GM21515 (cell line): Measurements from ENCODE around the gene TBC1D8.
"Not testable (repeated sequence)": the region's sequence is repeated elsewhere in the genome, so short reads cannot be mapped to it uniquely, and the experiment has no call there.

Experiments
- ATAC-seq: cut with Tn5 transposase; IDR thresholded peaks from one replicate; pipeline ENCODE4 v1.9.1; 2021; ENCODE audit not compliant: unreplicated experiment

The TBC1D8 gene

DNA sequence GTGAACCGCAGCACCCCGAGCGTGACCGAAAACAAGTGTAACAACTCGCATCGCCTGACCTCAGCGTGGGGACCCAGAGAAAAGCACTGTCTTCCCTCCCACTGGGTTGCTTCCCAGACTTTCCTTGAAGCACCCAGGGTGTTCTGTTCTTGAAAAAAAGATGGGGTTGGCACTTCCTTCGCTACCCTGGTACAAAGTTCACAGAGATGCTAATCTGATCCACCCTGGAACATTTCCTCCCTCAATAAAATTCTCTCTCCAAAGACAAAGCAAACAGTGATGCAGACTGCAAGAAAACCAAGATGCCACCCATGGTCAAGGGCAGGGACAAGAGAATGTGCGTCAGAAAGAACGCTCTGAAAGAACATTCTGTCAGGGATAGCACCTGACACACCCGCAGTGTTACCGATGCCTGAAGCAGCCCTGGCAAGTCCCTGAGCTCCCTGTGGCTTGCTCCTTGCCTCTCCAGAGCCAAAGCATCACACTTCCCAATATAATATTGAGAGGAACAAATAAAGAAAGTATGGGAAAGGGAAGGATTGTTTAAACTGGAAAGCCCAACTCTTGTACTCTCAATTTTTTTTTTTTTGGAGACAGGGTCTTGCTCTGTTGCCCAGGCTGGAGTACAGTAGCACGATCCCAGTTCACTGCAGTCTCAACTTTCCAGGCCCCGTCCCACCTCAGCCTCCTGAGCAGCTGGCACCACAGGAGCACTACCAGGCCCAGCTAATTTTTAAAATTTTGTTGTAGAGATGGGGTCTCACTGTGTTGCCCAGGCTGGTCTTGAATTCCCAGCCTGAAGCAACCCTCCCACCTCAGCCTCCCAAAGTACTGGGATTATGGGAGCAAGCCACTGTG lies 70.7 kb downstream of the TBC1D8 start:
- ATAC-seq: no peak

DNA sequence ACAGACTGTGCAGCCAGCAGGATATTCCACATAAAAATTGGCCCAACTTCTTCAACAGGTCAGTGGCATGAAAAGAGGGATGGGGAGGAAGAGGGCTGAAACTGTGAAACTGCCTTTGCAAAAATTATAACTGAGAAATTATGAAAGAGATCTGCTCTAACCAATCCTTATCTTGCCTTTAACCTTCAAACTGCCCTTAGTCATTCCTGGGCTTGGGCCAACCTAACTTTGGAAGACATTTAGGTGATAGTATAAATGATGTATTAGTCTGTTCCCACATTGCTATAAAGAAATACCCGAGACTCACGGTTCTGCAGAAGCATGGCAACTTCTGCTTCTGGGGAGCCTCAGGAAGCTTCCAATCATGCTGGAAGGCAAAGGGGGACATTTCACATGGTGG lies 74.6 kb downstream of the TBC1D8 start:
- no peak for ATAC-seq

DNA sequence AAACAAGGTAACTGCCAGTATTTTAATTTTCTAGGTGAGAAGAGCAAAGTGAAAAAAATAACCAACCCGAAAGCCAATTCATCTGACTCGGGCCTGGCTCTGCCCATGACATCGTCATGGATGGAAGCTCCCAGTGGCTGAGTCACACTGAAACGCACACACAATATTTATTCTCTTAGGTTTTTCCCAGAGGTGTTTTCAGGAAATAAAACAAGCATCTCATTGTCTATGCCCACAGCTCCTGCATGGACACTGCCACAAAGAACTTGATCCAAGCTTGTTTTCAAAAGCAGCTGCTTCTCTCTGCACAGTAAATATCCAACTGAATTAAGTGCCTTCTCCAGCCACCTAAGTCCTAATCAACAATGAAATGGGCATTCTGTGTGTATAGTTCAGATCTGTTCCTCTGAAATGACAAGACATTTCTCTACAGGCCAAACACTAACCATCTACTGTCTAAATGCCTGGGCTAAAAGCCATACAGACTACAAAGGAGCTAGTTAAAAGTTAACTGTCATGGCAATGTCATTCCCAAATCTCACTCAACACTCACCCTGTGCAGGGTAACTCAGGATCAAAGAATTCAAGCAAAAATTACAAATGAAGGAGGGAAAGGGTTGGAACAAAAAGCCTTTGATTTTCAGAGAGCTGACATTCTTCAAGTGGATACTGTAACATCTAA lies 86.2 kb downstream of the TBC1D8 start:
- no peak for ATAC-seq

DNA sequence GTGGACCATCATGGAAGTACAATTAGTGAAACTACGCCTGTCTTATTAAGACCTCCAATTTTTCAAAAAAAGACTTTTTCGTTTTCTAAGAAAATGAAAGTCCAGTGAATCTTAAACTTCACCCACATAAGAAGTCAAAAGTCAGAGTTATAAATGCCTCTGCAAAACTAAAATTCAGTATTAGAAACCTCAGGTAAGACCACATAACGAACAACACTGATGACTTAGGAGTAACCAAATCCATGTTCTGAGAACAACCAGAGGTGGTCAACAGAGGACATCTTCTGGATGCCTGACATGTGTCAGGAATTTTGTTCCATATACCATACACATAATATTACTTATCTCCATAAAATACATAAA lies 86.7 kb downstream of the TBC1D8 start:
- ATAC-seq: no peak

DNA sequence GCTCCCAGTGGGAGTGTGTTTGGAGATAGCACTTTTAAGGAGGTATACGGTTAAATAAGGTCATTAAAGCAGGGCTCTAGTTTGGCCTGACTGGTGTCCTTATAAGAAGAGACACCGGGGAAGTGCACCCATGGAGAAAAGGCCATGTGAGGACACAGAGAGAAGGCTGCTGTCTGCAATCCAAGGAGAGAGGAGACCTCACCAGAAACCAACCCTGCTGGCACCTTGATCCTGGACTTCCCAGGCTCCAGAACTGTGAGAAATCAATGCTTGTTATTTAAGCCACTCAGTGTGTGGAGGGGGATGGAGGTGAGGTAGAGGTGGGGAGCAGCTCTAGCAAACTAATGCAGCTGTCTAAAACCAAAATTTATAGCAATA lies 87.1 kb downstream of the TBC1D8 start:
- no peak for ATAC-seq

DNA sequence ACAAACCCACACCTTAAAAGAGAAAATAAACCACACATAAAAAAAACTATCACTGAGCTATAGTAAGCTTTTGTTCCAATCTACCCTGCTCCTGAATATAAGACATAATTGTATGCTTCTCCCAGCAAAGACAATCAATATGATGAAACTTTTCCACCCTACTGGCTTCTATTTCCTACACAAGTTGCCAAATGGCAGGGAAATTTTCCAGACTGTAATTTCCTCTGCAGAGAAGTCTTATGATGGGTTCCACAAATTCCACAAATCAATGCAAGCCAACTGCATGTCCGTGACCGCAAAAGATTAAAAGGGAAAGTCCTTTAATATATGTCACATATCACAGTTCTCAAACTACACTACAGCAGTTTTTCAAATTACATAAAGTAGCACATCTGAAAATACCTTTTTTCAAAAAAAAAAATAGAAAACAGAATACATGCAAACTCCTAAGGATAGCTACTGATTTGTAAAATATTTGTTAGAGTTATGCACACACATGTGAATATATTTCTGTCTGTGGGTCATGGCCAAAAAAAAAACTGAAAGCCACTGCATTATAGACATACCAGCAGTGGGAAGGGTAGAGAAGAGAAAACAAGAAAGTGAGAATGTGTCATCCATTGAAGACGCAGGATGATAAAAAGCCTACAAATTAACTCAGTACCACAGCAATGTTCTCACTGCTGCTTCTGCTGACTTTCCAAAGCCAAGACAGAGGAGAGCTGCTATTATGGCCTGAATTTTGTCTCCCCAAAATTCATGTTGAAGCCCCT lies 87.6 kb downstream of the TBC1D8 start:
- no peak for ATAC-seq

DNA sequence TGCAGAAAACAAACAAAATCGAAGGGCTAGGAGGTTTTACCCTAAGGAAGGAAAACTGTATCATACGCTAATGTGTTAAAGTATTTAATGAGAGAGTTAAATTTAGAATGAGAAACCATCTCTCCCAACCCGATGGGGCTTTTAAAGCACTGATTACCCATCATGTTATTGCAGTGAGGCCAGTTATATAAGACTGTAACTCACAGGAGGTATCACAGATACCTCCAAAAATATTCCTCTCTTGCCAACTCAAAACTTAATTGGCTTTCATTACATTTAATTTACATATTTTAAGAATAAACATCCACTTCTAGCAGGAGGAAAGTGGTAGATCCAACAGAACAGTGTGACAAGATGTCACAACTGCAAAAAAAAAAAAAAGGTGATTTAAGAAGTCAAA lies 92.8 kb downstream of the TBC1D8 start:
- no peak for ATAC-seq

DNA sequence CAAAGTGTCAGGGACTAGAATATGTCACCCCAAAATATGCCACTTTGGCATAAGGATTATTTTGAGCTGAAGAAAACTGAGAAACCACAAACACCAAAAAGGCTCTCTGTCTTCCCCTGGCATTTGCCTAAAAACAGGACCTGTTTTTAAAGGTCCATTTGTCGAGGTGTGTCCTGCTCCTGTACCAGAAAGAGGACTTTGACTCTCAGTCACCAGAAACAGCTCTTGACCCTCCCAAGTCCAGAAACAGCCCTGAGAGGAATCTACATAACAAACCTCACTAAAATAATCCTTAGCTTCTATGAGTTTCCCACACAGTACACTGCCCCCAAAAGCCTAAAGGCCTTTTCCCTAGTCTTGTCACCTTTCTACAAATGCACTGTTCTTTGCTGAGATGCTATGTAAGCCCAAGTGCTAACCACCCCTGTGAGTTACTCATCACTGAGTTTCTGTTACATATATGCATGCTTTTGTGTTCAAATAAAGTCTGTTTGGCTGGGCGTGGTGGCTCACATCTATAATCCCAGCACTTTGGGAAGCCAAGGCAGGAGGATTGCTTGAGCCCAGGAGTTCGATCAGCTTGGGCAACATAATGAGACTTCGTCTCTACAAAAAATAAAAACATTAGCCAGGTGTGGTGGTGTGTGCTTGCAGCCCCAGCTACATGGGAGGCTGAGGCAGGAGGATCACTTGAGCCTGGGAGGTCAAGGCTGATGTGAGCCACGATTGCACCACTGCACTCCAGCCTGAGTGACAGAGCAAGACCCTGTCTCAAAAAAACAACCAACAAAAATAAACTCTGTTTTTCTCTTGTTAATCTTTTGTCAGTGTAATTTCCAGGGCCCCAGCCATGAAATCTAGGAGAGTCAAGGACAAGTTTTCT lies 93.9 kb downstream of the TBC1D8 start:
- ATAC-seq: no peak

DNA sequence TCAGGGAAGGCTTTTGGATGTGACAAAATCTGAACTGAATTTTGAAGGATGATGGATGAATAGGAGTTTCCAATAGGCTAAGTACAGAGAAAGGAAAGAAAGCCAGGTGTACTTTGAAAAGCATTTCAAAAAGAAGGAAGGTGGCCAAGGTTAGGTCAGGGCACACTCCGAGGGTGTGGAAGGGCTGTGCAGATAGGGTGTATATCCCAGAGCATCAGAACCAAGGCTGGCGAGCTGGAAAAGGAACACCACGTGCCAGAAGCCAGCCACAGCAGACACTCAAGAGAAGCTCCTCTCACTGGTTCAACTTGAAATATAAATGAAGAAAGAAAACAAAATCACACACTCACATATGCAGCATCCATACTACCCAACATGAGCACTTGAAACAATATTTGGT lies 98.1 kb downstream of the TBC1D8 start:
- ATAC-seq: no peak

DNA sequence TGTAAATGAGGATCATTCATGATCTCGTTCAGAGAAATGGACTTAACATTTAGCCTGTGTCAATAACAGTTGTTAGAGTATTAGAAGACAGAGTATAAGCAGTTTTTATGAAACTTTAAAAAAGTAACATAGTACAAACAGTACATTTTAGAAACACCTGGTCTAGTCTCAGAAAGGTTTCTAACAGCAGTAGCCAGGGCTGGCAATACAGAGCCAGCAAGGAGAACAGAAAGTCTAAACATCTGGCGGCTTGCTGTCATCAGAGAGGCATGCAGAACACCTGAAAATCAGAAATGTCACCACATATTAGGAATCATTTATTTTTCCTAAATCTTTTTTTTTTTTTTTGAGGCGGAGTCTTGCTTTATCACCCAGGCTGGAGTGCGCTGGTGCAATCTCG lies 99.0 kb downstream of the TBC1D8 start:
- ATAC-seq: no peak

DNA sequence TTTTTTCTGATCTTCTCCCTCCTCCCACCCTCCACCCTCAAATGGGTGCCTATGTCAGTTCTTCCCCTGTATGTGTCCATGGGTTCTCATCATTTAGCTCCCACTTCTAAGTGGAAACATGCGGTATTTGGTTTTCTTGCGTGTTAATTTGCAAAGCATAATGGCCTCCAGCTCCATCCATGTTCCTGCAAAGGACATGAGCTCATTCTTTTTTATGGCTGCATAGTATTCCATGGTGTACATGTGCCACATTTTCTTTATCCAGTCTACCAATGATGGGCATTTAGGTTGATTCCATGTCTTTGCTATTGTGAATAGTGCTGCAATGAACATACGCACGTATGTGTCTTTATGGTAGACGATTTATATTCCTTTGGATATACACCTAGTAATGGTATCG lies 100.3 kb downstream of the TBC1D8 start:
- not testable (repeated sequence) for ATAC-seq

DNA sequence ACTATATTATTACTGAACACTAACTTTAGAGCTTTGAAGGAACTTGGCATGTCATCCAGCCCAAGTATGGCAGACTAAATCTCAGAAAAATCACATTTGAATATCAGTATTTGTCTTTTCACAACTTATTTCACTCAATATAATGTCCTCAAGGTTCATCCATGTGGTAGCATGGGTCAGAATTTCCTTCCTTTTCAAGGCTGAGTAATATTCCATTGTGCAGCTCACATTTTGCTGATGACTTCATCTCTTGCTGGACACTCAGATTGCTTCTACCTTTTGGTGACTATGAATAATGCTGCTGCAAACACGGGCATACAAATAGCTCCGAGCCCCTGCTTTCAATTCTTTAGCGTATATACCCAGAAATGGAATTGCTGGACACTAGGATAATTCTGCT lies 102.4 kb downstream of the TBC1D8 start:
- ATAC-seq: no peak

DNA sequence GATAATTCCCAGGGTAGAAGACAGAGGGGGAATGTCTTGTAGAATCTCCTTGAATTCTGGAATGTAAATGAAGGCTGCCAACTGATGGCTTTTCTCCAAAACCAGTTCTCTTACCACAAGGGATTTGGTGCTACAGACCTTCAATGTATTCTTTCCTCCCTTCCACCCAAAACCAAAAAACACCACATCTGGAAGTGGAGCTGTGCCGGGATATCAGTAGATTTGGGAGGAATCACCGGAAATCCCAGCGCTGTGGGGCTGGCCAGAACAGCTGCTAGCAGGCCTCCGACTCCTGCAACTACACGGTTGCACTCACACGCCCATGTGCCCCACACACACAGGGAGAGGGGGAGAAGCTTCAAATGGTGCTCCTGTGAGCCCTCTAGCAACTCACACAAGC lies 103.4 kb downstream of the TBC1D8 start:
- ATAC-seq: no peak

DNA sequence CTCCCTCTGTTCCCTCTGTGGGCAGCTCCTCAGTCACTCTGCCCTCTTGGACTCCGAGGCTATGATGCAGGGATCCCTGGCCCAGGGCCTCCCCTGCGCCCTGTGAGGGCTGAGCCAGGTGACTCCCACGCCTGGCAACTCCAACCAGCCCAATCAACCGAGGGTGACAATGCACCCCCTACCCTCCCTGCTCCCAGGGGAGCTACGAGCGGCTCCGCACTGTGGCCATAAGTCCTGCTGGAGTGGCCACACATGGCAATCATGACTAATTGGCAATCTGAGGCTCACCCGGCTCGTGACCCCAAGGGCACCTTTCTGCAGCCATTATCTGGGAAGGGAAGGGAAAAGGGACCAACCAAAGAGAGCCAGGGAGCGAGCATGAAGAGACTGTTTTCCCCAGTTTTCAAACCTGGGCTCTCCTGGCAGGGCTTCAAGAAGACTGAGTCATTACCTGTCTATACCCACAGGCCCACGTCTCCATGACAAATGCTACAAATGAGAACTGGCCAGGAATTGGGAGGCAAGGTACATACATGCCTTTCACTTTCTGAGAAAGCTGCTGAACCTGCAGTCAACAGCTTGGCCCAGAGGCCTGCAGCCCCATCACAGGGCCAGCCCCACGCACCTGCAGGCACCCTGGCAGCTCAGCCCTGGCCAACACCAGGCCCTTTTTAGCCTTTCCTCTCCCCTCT lies 104.0 kb downstream of the TBC1D8 start:
- ATAC-seq: no peak

DNA sequence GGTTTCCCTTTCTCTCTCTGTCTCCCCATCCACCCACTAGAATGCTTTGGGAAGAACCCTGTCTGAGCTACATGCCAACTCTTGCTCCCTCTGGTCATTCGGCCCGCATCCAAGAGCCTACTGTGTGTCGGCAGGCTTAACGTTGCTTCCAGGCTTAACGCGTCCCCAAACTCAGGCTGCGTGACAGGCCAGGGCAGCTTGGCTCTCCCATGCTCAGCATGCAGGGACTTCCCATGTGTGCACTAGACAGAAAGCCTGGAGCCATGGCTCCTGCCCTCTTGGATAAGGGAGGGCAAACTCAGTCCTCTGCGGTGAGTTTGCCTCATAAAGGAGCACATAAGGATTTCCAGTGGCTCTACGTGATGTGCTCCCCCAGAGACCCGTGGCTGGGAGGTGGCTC lies 105.9 kb downstream of the TBC1D8 start:
- ATAC-seq: no peak

DNA sequence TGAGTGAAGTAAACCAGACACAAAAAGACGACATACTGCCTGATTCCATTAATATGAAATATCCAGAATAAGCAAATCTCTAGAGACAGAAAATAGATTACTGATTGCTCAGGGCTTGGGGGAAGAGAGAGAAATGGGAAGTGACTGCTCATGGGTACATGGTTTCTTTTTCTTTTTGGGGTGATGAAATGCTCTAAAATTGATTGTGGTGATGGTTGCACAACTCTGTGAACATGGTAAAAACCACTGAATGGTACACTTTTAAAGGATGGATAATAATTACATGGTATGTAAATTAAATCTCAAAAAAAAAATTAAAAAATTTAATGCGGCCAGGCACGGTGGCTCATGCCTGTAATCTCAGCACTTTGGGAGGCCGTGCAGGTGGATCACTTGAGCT lies 109.8 kb downstream of the TBC1D8 start:
- no peak for ATAC-seq

DNA sequence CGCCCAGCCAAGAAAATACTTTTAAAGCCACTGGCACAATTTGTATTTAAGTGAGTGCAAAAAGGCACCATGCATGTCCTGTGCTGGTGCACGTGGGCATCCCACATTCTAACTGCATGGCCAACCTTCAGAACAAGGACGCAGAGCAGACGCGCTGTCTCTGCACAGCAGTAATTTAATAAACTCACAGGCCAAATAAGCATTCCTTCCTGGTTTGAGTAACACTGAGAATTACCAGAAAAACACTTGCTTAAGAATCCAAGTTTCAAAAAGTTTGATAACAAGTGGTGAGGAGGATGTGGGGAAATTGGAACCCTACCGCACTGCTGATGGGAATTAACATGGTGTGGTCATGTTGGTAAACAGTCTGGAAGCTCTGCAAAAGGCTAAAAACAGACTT lies 110.4 kb downstream of the TBC1D8 start:
- no peak for ATAC-seq

DNA sequence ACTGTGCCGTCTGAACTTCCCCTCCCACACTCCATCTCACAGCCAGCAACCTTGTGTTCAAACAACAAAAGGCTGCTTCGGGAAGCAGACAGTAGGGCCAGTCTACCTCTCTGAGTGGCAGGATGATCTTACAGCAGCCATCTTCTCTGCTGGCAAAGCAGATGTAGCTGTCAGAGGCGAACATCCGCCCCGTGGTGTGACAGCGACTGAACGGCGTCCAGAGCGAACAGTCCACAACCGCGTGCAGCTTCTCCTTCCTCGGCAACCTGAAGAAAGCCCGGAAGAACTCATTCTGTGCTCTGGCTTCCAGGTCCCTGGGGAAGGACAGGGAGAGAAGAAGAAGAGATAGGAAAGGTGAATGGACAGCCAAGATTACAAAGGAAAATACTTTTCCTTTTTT lies 111.1 kb downstream of the TBC1D8 start:
- ATAC-seq: no peak

DNA sequence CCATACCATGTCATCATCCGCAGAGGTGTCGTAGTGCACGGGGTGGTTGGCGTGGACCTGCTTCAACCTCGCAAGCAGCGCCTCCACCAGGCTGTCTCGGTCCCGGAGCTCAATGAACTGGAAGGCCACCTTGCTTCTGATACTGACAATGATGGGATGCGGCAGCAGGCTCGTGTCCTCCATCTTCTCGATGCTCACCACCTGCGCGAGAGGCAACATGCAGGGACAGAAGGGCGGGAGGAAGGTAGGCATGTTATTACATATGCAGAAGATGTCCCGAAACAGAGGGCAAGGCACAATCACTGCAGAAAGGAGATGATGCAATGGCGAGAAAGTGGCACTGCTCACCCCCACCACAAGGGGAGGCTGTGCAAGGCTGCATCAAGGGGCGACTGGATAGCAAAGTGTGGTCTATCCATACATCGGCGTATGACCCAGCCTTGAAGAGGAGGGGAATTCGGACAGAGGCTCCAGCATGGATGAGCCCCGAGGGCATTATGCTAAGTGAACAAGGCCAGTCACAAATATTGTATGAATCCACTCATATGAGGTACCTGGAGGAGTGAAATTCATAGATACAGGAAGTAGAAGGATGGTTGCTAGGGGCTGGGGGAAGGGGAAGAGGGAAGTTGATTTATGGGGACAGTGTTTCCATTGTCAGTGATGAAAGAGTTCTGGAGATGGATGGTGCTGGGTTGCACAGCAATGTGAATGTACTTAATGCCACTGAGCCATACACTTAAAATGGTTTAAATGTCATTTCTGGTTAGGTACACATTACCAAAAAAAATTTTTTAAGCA lies 112.5 kb downstream of the TBC1D8 start:
- ATAC-seq: no peak
